ENCODE results near the gene PRC1. TPM values are rescaled to one million over a fixed set of nuclear protein-coding genes. Genes with fewer than 3 reads are reported as not detected.

Gene PRC1
- total and polyA plus RNA-seq, 2 of the 13 experiments (the other 11 are each of a cell fraction or from before 2014, with no cell fraction given): 137 to 162 TPM

DNA sequence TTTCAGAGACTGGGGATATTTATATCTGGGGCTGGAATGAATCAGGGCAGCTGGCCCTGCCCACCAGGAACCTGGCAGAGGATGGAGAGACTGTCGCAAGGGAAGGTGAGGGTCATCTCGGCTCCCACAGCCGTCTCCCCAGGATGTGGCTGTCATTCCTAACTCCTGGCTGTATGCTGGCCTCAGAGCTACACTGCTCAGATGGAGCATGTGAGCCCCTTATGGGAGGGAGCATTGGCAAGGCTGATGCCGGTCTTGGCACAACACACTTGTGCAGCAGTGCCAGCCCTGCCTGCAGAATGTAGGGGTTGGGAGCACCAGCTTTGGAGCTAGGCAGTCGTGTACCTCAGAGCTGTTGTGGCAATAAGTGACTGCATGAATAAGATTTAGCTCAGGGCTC is 34.4 kb downstream of the PRC1 start:
- no peak for ATAC-seq
- H3K4me1 ChIP-seq (ENCODE audit: insufficient read depth, low read length): peaks cover 11% of the 10 kb centered on the region
- BruUV-seq (replicated peaks): no TSS peak
- TF ChIP-seq, protein P1, sequence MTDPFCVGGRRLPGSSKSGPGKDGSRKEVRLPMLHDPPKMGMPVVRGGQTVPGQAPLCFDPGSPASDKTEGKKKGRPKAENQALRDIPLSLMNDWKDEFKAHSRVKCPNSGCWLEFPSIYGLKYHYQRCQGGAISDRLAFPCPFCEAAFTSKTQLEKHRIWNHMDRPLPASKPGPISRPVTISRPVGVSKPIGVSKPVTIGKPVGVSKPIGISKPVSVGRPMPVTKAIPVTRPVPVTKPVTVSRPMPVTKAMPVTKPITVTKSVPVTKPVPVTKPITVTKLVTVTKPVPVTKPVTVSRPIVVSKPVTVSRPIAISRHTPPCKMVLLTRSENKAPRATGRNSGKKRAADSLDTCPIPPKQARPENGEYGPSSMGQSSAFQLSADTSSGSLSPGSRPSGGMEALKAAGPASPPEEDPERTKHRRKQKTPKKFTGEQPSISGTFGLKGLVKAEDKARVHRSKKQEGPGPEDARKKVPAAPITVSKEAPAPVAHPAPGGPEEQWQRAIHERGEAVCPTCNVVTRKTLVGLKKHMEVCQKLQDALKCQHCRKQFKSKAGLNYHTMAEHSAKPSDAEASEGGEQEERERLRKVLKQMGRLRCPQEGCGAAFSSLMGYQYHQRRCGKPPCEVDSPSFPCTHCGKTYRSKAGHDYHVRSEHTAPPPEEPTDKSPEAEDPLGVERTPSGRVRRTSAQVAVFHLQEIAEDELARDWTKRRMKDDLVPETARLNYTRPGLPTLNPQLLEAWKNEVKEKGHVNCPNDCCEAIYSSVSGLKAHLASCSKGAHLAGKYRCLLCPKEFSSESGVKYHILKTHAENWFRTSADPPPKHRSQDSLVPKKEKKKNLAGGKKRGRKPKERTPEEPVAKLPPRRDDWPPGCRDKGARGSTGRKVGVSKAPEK (CRISPR knock-in tag; IDR thresholded peaks at IDR 0.05; ENCODE audit: borderline replicate concordance): no peak
- 96% methylated on average over 3 of the region's 5 CpGs for WGBS (ENCODE audit: low lambda C conversion rate)
- no peak overlapping the region for H3K9ac ChIP-seq (ENCODE audit: insufficient read depth, low read depth, low read length)
- H2AFZ ChIP-seq (ENCODE audit: low read length): no peak overlapping the region
- in situ Hi-C loops (cut with HindIII; ENCODE audit: extremely low pct_ligation_motif_present, low pct_unique_long_range_greater_than_20kb): no loop called here
- CTCF ChIA-PET (ENCODE audit: low intra/inter-chr PET ratio, low total read pairs): no interaction called here
- H3K27me3 ChIP-seq (ENCODE audit: control insufficient read depth in 1 of 2, insufficient read depth in 2 of 2, low read length in 2 of 2): no peaks in the 10 kb centered on the region
- H3K4me2 ChIP-seq (ENCODE audit: low read depth, low read length): no peak overlapping the region
- no peak overlapping the region for H3K27ac ChIP-seq (ENCODE audit: extremely low read length, insufficient read depth, low read length)
- FAIRE-seq: no peak
- H3K79me2 ChIP-seq (ENCODE audit: insufficient read depth, low read length): peaks cover 9% of the 10 kb centered on the region
- no peaks in the 10 kb centered on the region for H3K9me3 ChIP-seq (ENCODE audit: low read length)
- intact Hi-C loops (cut with micrococcal nuclease; ENCODE audit: unreplicated experiment): loop anchor here (5.0 kb wide), 1 partner anchor 72 kb away; no protein-coding TSS in a partner anchor
- no peak overlapping the region for H3K4me3 ChIP-seq (replicated peaks in 1 of 3; ENCODE audit: insufficient read depth in 1 of 3, low read depth in 2 of 3, low read length in 3 of 3)
- no peaks in the 10 kb centered on the region for H4K20me1 ChIP-seq (ENCODE audit: insufficient read depth, low read length)
- DNase-seq (ENCODE audit: low spot score): no peak
- H3K36me3 ChIP-seq (replicated peaks in 1 of 2; ENCODE audit: control insufficient read depth in 1 of 2, insufficient read depth in 2 of 2, low read length in 2 of 2): peaks cover 13 to 44% of the 10 kb centered on the region in 2 experiments; a peak in 4 of 5 replicates
- POLR2A ChIA-PET: no interaction called here

GRCh38 chr15:90959028-90959595 is 35.2 kb downstream of the PRC1 start:
- H2AFZ ChIP-seq (ENCODE audit: low read length): no peak overlapping the region
- 96% methylated on average over 8 of the region's 8 CpGs for WGBS (ENCODE audit: low lambda C conversion rate)
- BruUV-seq (replicated peaks): no TSS peak
- H3K4me2 ChIP-seq (ENCODE audit: low read depth, low read length): no peak overlapping the region
- no peaks in the 10 kb centered on the region for H3K9me3 ChIP-seq (ENCODE audit: low read length)
- TF ChIP-seq FOSL1 (CRISPR knock-in tag; IDR thresholded peaks at IDR 0.05; ENCODE audit: borderline replicate concordance) (no peak), ZNF547 (CRISPR knock-in tag; IDR thresholded peaks at IDR 0.05) (no peak), THAP11 (CRISPR knock-in tag; IDR thresholded peaks at IDR 0.05) (no peak), GABPA (IDR thresholded peaks at IDR 0.05; ENCODE audit: low read depth, low read length) (no peak), GABPA (CRISPR knock-in tag; IDR thresholded peaks at IDR 0.05; ENCODE audit: low read depth) (no peak), ZNF83 (CRISPR knock-in tag; IDR thresholded peaks at IDR 0.05; ENCODE audit: borderline replicate concordance) (no peak), ZNF564 (CRISPR knock-in tag; IDR thresholded peaks at IDR 0.05) (no peak)
- no peak for ATAC-seq
- H3K27ac ChIP-seq (ENCODE audit: extremely low read length, insufficient read depth, low read length): no peak overlapping the region
- intact Hi-C loops (cut with micrococcal nuclease; ENCODE audit: unreplicated experiment): loop anchor here (5.0 kb wide), 1 partner anchor 73 kb away; no protein-coding TSS in a partner anchor
- ChIA-PET CTCF (ENCODE audit: low intra/inter-chr PET ratio, low total read pairs) (no interaction called here), POLR2A (no interaction called here)
- H3K79me2 ChIP-seq (ENCODE audit: insufficient read depth, low read length): peaks cover 9% of the 10 kb centered on the region
- DNase-seq (ENCODE audit: low spot score): no peak
- no peaks in the 10 kb centered on the region for H4K20me1 ChIP-seq (ENCODE audit: insufficient read depth, low read length)
- no peak for FAIRE-seq
- H3K9ac ChIP-seq (ENCODE audit: insufficient read depth, low read depth, low read length): no peak overlapping the region
- H3K27me3 ChIP-seq (ENCODE audit: control insufficient read depth in 1 of 2, insufficient read depth in 2 of 2, low read length in 2 of 2): no peaks in the 10 kb centered on the region
- in situ Hi-C loops (cut with HindIII; ENCODE audit: extremely low pct_ligation_motif_present, low pct_unique_long_range_greater_than_20kb): no loop called here
- H3K36me3 ChIP-seq (replicated peaks in 1 of 2; ENCODE audit: control insufficient read depth in 1 of 2, insufficient read depth in 2 of 2, low read length in 2 of 2): peaks cover 13 to 44% of the 10 kb centered on the region in 2 experiments; a peak in 4 of 5 replicates
- no peak overlapping the region for H3K4me3 ChIP-seq (replicated peaks in 1 of 3; ENCODE audit: insufficient read depth in 1 of 3, low read depth in 2 of 3, low read length in 3 of 3)
- H3K4me1 ChIP-seq (ENCODE audit: insufficient read depth, low read length): peaks cover 11% of the 10 kb centered on the region

Measured in HepG2 (cell line).